Left kidney (tissue), 2 donors: ENCODE data around the gene CAMK2N1. TPM values are rescaled to one million over a fixed set of nuclear protein-coding genes. Genes with fewer than 3 reads are reported as not detected.

ENCODE experiments used
- DNase-seq: peaks from one replicate; pipeline ENCODE4 v3.0.0-alpha.2; 2013
- polyA plus RNA-seq: library from polyadenylated mRNA; unstranded; fragments of 120-200 nt; gene quantifications from one replicate; pipeline ENCODE4 v1.2.1, GENCODE V29; 2013; ENCODE audit not compliant: insufficient read length

The CAMK2N1 gene
- polyA plus RNA-seq, 1 donor = 69.6 TPM

GRCh38 chr1:20447794-20448193 is 38.2 kb downstream of the CAMK2N1 start:
- no peak for DNase-seq

- no peak for DNase-seq
These were observed 39.2 kb downstream of the CAMK2N1 start for GRCh38 chr1:20446796-20447195.

GRCh38 chr1:20445956-20446355 is 40.1 kb downstream of the CAMK2N1 start:
- DNase-seq = no peak

GRCh38 chr1:20443703-20444586 is 42.1 kb downstream of the CAMK2N1 start:
- DNase-seq = no peak

GRCh38 chr1:20442920-20443625 is 42.9 kb downstream of the CAMK2N1 start:
- no peak for DNase-seq

- peak; percentile 20 for DNase-seq
These were observed 45.2 kb downstream of the CAMK2N1 start for GRCh38 chr1:20440785-20441200.

GRCh38 chr1:20439282-20439681 is 46.7 kb downstream of the CAMK2N1 start:
- DNase-seq = peak; percentile 7

GRCh38 chr1:20437640-20438039 is 48.4 kb downstream of the CAMK2N1 start:
- DNase-seq = no peak

- DNase-seq = no peak
These were observed 53.1 kb downstream of the CAMK2N1 start for GRCh38 chr1:20432891-20433290.

Other genes with a start within 250 kb of the CAMK2N1 start
- gene VWA5B1, start 195.3 kb downstream of the CAMK2N1 start, polyA plus RNA-seq = 2.5 TPM
- gene MUL1, start 21.9 kb upstream of the CAMK2N1 start, polyA plus RNA-seq = 32.5 TPM
- gene FAM43B, start 66.4 kb upstream of the CAMK2N1 start, polyA plus RNA-seq = 1.00 TPM
- gene CDA, start 102.9 kb upstream of the CAMK2N1 start, polyA plus RNA-seq = 3.8 TPM
- 64.8 TPM for gene PINK1, start 147.2 kb upstream of the CAMK2N1 start, polyA plus RNA-seq
- 221 TPM for gene DDOST, start 175.2 kb upstream of the CAMK2N1 start, polyA plus RNA-seq
- 4.3 TPM for gene KIF17, start 231.8 kb upstream of the CAMK2N1 start, polyA plus RNA-seq
- 0.86 TPM for gene SH2D5, start 246.5 kb upstream of the CAMK2N1 start, polyA plus RNA-seq